Keratinocyte (primary cell): ENCODE data around the gene TCTN1. TPM values are rescaled to one million over a fixed set of nuclear protein-coding genes. Genes with fewer than 3 reads are reported as not detected.

Experiments
- DNase-seq: peaks from one replicate; pipeline ENCODE4 v3.0.0-alpha.2; 2011; ENCODE audit warnings: low read depth, missing footprints, low spot score
- FAIRE-seq: peaks from 2 replicates; lab custom pipeline; 2011; peaks lifted over from hg19 to GRCh38; lab: Jason Lieb, UNC
- H2AFZ ChIP-seq: 2 replicates; pipeline ENCODE4 v1.6.0; 2012; ENCODE audit warnings: low read length, control low read depth, inconsistent platforms; ENCODE audit not compliant: control insufficient read depth
- H3K27ac ChIP-seq: 2 replicates; pipeline ENCODE4 v1.5.1; 2011; ENCODE audit warnings: low read length; ENCODE audit not compliant: control insufficient read depth, insufficient read depth
- H3K27me3 ChIP-seq: 3 replicates; pipeline ENCODE4 v1.6.0; 2011; ENCODE audit warnings: low read length; ENCODE audit not compliant: control insufficient read depth, insufficient read depth; ENCODE audit errors: extremely low read depth
- H3K36me3 ChIP-seq, 2 experiments: 2 replicates in 1 of 2; 3 replicates in 1 of 2; pipeline ENCODE4 v1.5.1; 2011; ENCODE audit warnings: low read length in 2 of 2, mild to moderate bottlenecking in 1 of 2; ENCODE audit not compliant: control insufficient read depth in 2 of 2, insufficient read depth in 2 of 2; ENCODE audit errors: extremely low read depth in 1 of 2
- H3K4me1 ChIP-seq: 3 replicates; pipeline ENCODE4 v1.5.1; 2011; ENCODE audit warnings: low read length; ENCODE audit not compliant: control insufficient read depth, insufficient read depth; ENCODE audit errors: extremely low read depth
- H3K4me2 ChIP-seq: 3 replicates; pipeline ENCODE4 v1.6.0; 2011; ENCODE audit warnings: low read depth, low read length; ENCODE audit not compliant: control insufficient read depth, insufficient read depth; ENCODE audit errors: extremely low read depth
- H3K4me3 ChIP-seq, 3 experiments: fragments of 200-600 bp in 1 of 3; sonication (generic) in 1 of 3; 2 replicates in 2 of 3; 3 replicates in 1 of 3; pipeline ENCODE4 v1.5.1; 2011 to 2016; ENCODE audit warnings: low read length in 3 of 3, mild to moderate bottlenecking in 3 of 3, control low read depth in 2 of 3, inconsistent platforms in 1 of 3, low read depth in 1 of 3, mixed read lengths in 1 of 3, mixed run types in 1 of 3, moderate library complexity in 1 of 3; ENCODE audit not compliant: control insufficient read depth in 2 of 3, insufficient read depth in 2 of 3; ENCODE audit errors: extremely low read depth in 1 of 3
- H3K79me2 ChIP-seq: 2 replicates; pipeline ENCODE4 v1.6.0; 2012; ENCODE audit warnings: low read length; ENCODE audit not compliant: control insufficient read depth, insufficient read depth
- H3K9ac ChIP-seq: 3 replicates; pipeline ENCODE4 v1.6.0; 2011; ENCODE audit warnings: low read length; ENCODE audit not compliant: control insufficient read depth, insufficient read depth; ENCODE audit errors: extremely low read depth
- H3K9me1 ChIP-seq: 3 replicates; pipeline ENCODE4 v1.6.0; 2011; ENCODE audit warnings: low read length; ENCODE audit not compliant: control insufficient read depth, insufficient read depth; ENCODE audit errors: extremely low read depth
- H3K9me3 ChIP-seq: 2 replicates; pipeline ENCODE4 v1.5.1; 2012; ENCODE audit warnings: low read depth, low read length; ENCODE audit not compliant: control insufficient read depth
- H4K20me1 ChIP-seq: 3 replicates; pipeline ENCODE4 v1.6.0; 2011; ENCODE audit warnings: low read length; ENCODE audit not compliant: control insufficient read depth, insufficient read depth; ENCODE audit errors: extremely low read depth
- CTCF ChIP-seq, 3 experiments: IDR thresholded peaks in 1 of 3; conservative IDR thresholded peaks in 1 of 3; optimal IDR thresholded peaks in 1 of 3; 2 replicates in 2 of 3; 3 replicates in 1 of 3; pipeline versions ENCODE3 to v1.5.1; 2011; ENCODE audit warnings: low read length in 3 of 3, mild to moderate bottlenecking in 3 of 3, moderate library complexity in 2 of 3, control low read depth in 1 of 3, inconsistent platforms in 1 of 3; ENCODE audit not compliant: insufficient read depth in 2 of 3; ENCODE audit errors: extremely low read depth in 1 of 3
- EZH2 ChIP-seq: IDR thresholded peaks from one replicate; pipeline ENCODE4 v1.6.1; 2012; ENCODE audit warnings: inconsistent platforms, mild to moderate bottlenecking, low read length, moderate library complexity
- dilution Hi-C: fragments of 300-500 bp; cut with MboI; formaldehyde crosslinking; loops from one replicate; pipeline ENCODE4 v1.7.0; 2020; ENCODE audit warnings: low sequenced_read_pairs; ENCODE audit not compliant: extremely low pct_ligation_motif_present
- polyA plus RNA-seq, 5 experiments: library from polyadenylated mRNA; depleted of rRNA in 3 of 5; stranded (reverse) in 3 of 5; stranded (forward) in 1 of 5; unstranded in 1 of 5; fragments of >200 nt; gene quantifications; 1 replicate in 1 of 5; 2 replicates in 3 of 5; 3 replicates in 1 of 5; pipeline versions ENCODE4 v1.2.1 to v1.2.3, GENCODE V29; 2011 to 2012; ENCODE audit warnings: missing spikeins in 2 of 5, low read depth in 1 of 5, low replicate concordance in 1 of 5

Gene TCTN1
- polyA plus RNA-seq, 1 donor (not counting 4 experiments of a cell fraction or from before 2014, with no cell fraction given): 30.6 TPM

- no peaks in the 10 kb centered on the region for H3K9me3 ChIP-seq
- H3K4me3 ChIP-seq: no peak overlapping the region
- H3K36me3 ChIP-seq: no peaks in the 10 kb centered on the region
- no peaks in the 10 kb centered on the region for H4K20me1 ChIP-seq
- H3K27ac ChIP-seq: no peak overlapping the region
- peaks cover 3% of the 10 kb centered on the region for H3K27me3 ChIP-seq
- no peak overlapping the region for H3K4me2 ChIP-seq
- H3K9me1 ChIP-seq: no peaks in the 10 kb centered on the region
- FAIRE-seq (no peak), DNase-seq (no peak)
- TF ChIP-seq EZH2: no peak
- TF ChIP-seq CTCF (optimal IDR thresholded peaks at IDR 0.05 in 1 of 3, IDR thresholded peaks at IDR 0.05 in 1 of 3, conservative IDR thresholded peaks at IDR 0.05 in 1 of 3; ENCODE audit: extremely low read depth in 1 of 3, insufficient read depth in 2 of 3, low read length in 3 of 3): no peak
- H2AFZ ChIP-seq: no peak overlapping the region
- H3K4me1 ChIP-seq: no peaks in the 10 kb centered on the region
- no peaks in the 10 kb centered on the region for H3K79me2 ChIP-seq
- no peak overlapping the region for H3K9ac ChIP-seq
- dilution Hi-C loops: no loop called here
Measured at GRCh38 chr12:110666892-110667291, 53.0 kb downstream of the TCTN1 start.

DNA sequence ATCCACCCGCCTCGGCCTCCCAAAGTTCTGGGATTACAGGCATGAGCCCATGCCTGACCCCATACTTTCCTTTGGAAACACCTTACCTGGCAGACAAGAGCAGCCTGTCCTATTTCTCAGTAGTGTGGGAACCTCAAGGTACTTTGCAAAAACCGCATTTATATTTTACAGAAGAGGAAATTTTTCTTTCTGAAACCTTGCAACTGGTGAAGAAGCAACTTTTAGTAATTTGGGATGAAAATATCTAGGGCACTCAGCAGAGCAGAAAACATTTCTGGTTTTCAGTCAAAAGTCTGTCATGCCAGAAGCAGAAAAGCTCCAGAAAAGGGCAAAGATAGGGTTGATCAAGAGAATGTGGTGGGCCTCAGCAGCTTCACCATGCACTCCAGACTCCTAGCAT lies 53.7 kb downstream of the TCTN1 start:
- H3K79me2 ChIP-seq: no peaks in the 10 kb centered on the region
- no peaks in the 10 kb centered on the region for H3K4me1 ChIP-seq
- no peak overlapping the region for H2AFZ ChIP-seq
- dilution Hi-C loops: no loop called here
- TF ChIP-seq CTCF (optimal IDR thresholded peaks at IDR 0.05 in 1 of 3, IDR thresholded peaks at IDR 0.05 in 1 of 3, conservative IDR thresholded peaks at IDR 0.05 in 1 of 3; ENCODE audit: extremely low read depth in 1 of 3, insufficient read depth in 2 of 3, low read length in 3 of 3) (no peak), EZH2 (no peak)
- no peaks in the 10 kb centered on the region for H3K9me1 ChIP-seq
- no peak overlapping the region for H3K4me2 ChIP-seq
- H3K27ac ChIP-seq: no peak overlapping the region
- H3K27me3 ChIP-seq: peaks cover 3% of the 10 kb centered on the region
- FAIRE-seq (no peak), DNase-seq (no peak)
- H3K9me3 ChIP-seq: no peaks in the 10 kb centered on the region
- no peak overlapping the region for H3K4me3 ChIP-seq
- H3K36me3 ChIP-seq: no peaks in the 10 kb centered on the region
- no peaks in the 10 kb centered on the region for H4K20me1 ChIP-seq
- H3K9ac ChIP-seq: no peak overlapping the region
